GM19463 (cell line): ENCODE measurements around the gene PPP1R8.

Source experiments
- ATAC-seq: cut with Tn5 transposase; IDR thresholded peaks from one replicate; pipeline ENCODE4 v1.9.1; 2021; ENCODE audit warnings: mild to moderate bottlenecking, moderate library complexity; ENCODE audit not compliant: unreplicated experiment

PPP1R8 gene

GRCh38 chr1:27889506-27889905, 58.9 kb downstream of the PPP1R8 start:
- ATAC-seq: no peak

GRCh38 chr1:27891196-27891889, 60.8 kb downstream of the PPP1R8 start:
- ATAC-seq: no peak

- no peak for ATAC-seq
These were observed 63.9 kb downstream of the PPP1R8 start for GRCh38 chr1:27894521-27894920.
